ENCODE results near the gene MTMR6.

MTMR6 gene

GRCh38 chr13:25280396-25280795 is 6.9 kb downstream of the MTMR6 start:
- DNase-seq (ENCODE audit: low read depth, low spot score) = no peak

GRCh38 chr13:25276748-25277147 is 10.5 kb downstream of the MTMR6 start:
- DNase-seq (ENCODE audit: low read depth, low spot score) = peak; percentile 7

- no peak for DNase-seq (ENCODE audit: low read depth, low spot score)
These were observed 18.7 kb downstream of the MTMR6 start for GRCh38 chr13:25268561-25268960.

GRCh38 chr13:25267715-25268114 is 19.6 kb downstream of the MTMR6 start:
- DNase-seq (ENCODE audit: low read depth, low spot score) = no peak

GRCh38 chr13:25266706-25267105 is 20.6 kb downstream of the MTMR6 start:
- no peak for DNase-seq (ENCODE audit: low read depth, low spot score)

- no peak for DNase-seq (ENCODE audit: low read depth, low spot score)
These were observed 25.0 kb downstream of the MTMR6 start for GRCh38 chr13:25262261-25262660.

- DNase-seq (ENCODE audit: low read depth, low spot score) = peak; percentile 46
These were observed 33.6 kb downstream of the MTMR6 start for GRCh38 chr13:25253702-25254101.

- no peak for DNase-seq (ENCODE audit: low read depth, low spot score)
These were observed 34.5 kb downstream of the MTMR6 start for GRCh38 chr13:25252752-25253151.

- DNase-seq (ENCODE audit: low read depth, low spot score) = no peak
These were observed 35.1 kb downstream of the MTMR6 start for GRCh38 chr13:25252225-25252624.

GRCh38 chr13:25249001-25249543 is 38.2 kb downstream of the MTMR6 start:
- DNase-seq (ENCODE audit: low read depth, low spot score) = peak; percentile 64

- DNase-seq (ENCODE audit: low read depth, low spot score) = no peak
These were observed 39.2 kb downstream of the MTMR6 start for GRCh38 chr13:25248071-25248470.

- no peak for DNase-seq (ENCODE audit: low read depth, low spot score)
These were observed 39.9 kb downstream of the MTMR6 start for GRCh38 chr13:25247360-25247759.

GRCh38 chr13:25244123-25244522 is 43.2 kb downstream of the MTMR6 start:
- no peak for DNase-seq (ENCODE audit: low read depth, low spot score)

- DNase-seq (ENCODE audit: low read depth, low spot score) = no peak
These were observed 44.3 kb downstream of the MTMR6 start for GRCh38 chr13:25242956-25243355.

- DNase-seq (ENCODE audit: low read depth, low spot score) = no peak
These were observed 46.3 kb downstream of the MTMR6 start for GRCh38 chr13:25241007-25241406.

- DNase-seq (ENCODE audit: low read depth, low spot score) = no peak
These were observed 50.2 kb downstream of the MTMR6 start for GRCh38 chr13:25237083-25237482.

- DNase-seq (ENCODE audit: low read depth, low spot score) = no peak
These were observed 53.4 kb downstream of the MTMR6 start for GRCh38 chr13:25233861-25234260.

- DNase-seq (ENCODE audit: low read depth, low spot score) = peak; percentile 41
These were observed 54.3 kb downstream of the MTMR6 start for GRCh38 chr13:25232937-25233515.

- DNase-seq (ENCODE audit: low read depth, low spot score) = no peak
These were observed 55.8 kb downstream of the MTMR6 start for GRCh38 chr13:25231517-25231916.

GRCh38 chr13:25227690-25228089 is 59.6 kb downstream of the MTMR6 start:
- no peak for DNase-seq (ENCODE audit: low read depth, low spot score)

- no peak for DNase-seq (ENCODE audit: low read depth, low spot score)
These were observed 61.3 kb downstream of the MTMR6 start for GRCh38 chr13:25225970-25226369.

GRCh38 chr13:25224151-25224550 is 63.1 kb downstream of the MTMR6 start:
- DNase-seq (ENCODE audit: low read depth, low spot score) = no peak

GRCh38 chr13:25222740-25223139 is 64.5 kb downstream of the MTMR6 start:
- no peak for DNase-seq (ENCODE audit: low read depth, low spot score)

- DNase-seq (ENCODE audit: low read depth, low spot score) = no peak
These were observed 69.3 kb downstream of the MTMR6 start for GRCh38 chr13:25218019-25218418.
